HepG2 (cell line): ENCODE measurements around the gene UNC79. TPM values are rescaled to one million over a fixed set of nuclear protein-coding genes. Genes with fewer than 3 reads are reported as not detected.

ENCODE experiments used
- ATAC-seq: fragments of 200-7000 bp; cut with Tn5 transposase; 3 replicates; pipeline ENCODE4 v1.9.1; 2020; ENCODE audit warnings: mild to moderate bottlenecking, moderate library complexity
- BruUV-seq: library from RNA; stranded (reverse); fragments of 400-500 nt; replicated peaks from 2 replicates; lab custom pipeline; 2021; lab: Mats Ljungman, UMichigan
- CTCF ChIA-PET: fragments of 300-600 bp; formaldehyde crosslinking; extraction: SDS; loops from one replicate; lab custom pipeline; 2021; ENCODE audit warnings: low total read pairs, inconsistent platforms, low intra/inter-chr PET ratio; lab: Yijun Ruan, JAX
- POLR2A ChIA-PET: fragments of 350-600 bp; sonication (Branson Sonifier 250); formaldehyde crosslinking; loops from one replicate; lab custom pipeline; 2020; ENCODE audit warnings: antibody characterized with exemption, inconsistent platforms; lab: Yijun Ruan, JAX
- DNase-seq: peaks from one replicate; pipeline ENCODE4 v3.0.0-alpha.2; 2015; ENCODE audit warnings: low spot score
- FAIRE-seq: peaks from 3 replicates; lab custom pipeline; 2011; peaks lifted over from hg19 to GRCh38; lab: Jason Lieb, UNC
- H2AFZ ChIP-seq: one replicate; pipeline ENCODE4 v1.6.1; 2011; ENCODE audit warnings: low read length, inconsistent platforms
- H3K27ac ChIP-seq: fragments of 300-600 bp; 3 replicates; pipeline ENCODE4 v1.8.0; 2011; ENCODE audit warnings: mixed run types, mild to moderate bottlenecking, mixed read lengths, low read length, inconsistent platforms; ENCODE audit not compliant: insufficient read depth; ENCODE audit errors: extremely low read length
- H3K27me3 ChIP-seq, 2 experiments: fragments of 200-600 bp in 1 of 2; 2 replicates in 1 of 2; 3 replicates in 1 of 2; pipeline versions ENCODE4 v1.6.0 to v1.8.0; 2011; ENCODE audit warnings: low read length in 2 of 2, mild to moderate bottlenecking in 2 of 2, moderate library complexity in 2 of 2, inconsistent platforms in 1 of 2; ENCODE audit not compliant: insufficient read depth in 2 of 2, control insufficient read depth in 1 of 2
- H3K36me3 ChIP-seq, 2 experiments: fragments of 200-600 bp in 1 of 2; replicated peaks in 1 of 2; 2 replicates in 1 of 2; 3 replicates in 1 of 2; pipeline versions ENCODE4 v1.5.1 to v1.8.0; 2011; ENCODE audit warnings: low read length in 2 of 2, inconsistent platforms in 1 of 2; ENCODE audit not compliant: insufficient read depth in 2 of 2, control insufficient read depth in 1 of 2
- H3K4me1 ChIP-seq: 2 replicates; pipeline ENCODE4 v1.5.1; 2012; ENCODE audit warnings: low read length, inconsistent platforms; ENCODE audit not compliant: insufficient read depth
- H3K4me2 ChIP-seq: 2 replicates; pipeline ENCODE4 v1.6.0; 2011; ENCODE audit warnings: low read depth, low read length, inconsistent platforms
- H3K4me3 ChIP-seq, 3 experiments: fragments of 200-600 bp in 1 of 3; sonication (generic), shearing (Covaris generic) in 1 of 3; replicated peaks in 1 of 3; 2 replicates each; pipeline ENCODE4 v1.5.1; 2011 to 2016; ENCODE audit warnings: low read length in 3 of 3, inconsistent platforms in 2 of 3, low read depth in 2 of 3, mild to moderate bottlenecking in 2 of 3, control low read depth in 1 of 3, mixed read lengths in 1 of 3; ENCODE audit not compliant: insufficient read depth in 1 of 3
- H3K79me2 ChIP-seq: one replicate; pipeline ENCODE4 v1.6.1; 2011; ENCODE audit warnings: low read length, inconsistent platforms; ENCODE audit not compliant: insufficient read depth
- H3K9ac ChIP-seq: 2 replicates; pipeline ENCODE4 v1.6.0; 2011; ENCODE audit warnings: mild to moderate bottlenecking, low read depth, low read length, inconsistent platforms; ENCODE audit not compliant: insufficient read depth
- H3K9me3 ChIP-seq: 2 replicates; pipeline ENCODE4 v1.5.1; 2012; ENCODE audit warnings: mild to moderate bottlenecking, low read length
- H4K20me1 ChIP-seq: 2 replicates; pipeline ENCODE4 v1.6.0; 2011; ENCODE audit warnings: inconsistent platforms, mild to moderate bottlenecking, low read length, moderate library complexity; ENCODE audit not compliant: insufficient read depth
- ARNTL ChIP-seq: sonication (generic); formaldehyde crosslinking; IDR thresholded peaks from 2 replicates; pipeline ENCODE4 v1.4.0; 2020; ENCODE audit warnings: mild to moderate bottlenecking, missing genetic modification reagents
- CREB1 ChIP-seq, 2 experiments: fragments of 450-650 bp in 1 of 2; IDR thresholded peaks; 2 replicates each; pipeline ENCODE4 v1.6.1; 2016 to 2017; ENCODE audit warnings: control low read depth in 1 of 2, mild to moderate bottlenecking in 1 of 2, missing compliant biosample characterization in 1 of 2, missing genetic modification characterization in 1 of 2
- IRX3 ChIP-seq: sonication (generic); formaldehyde crosslinking; IDR thresholded peaks from 2 replicates; pipeline ENCODE4 v1.8.1; 2023; ENCODE audit warnings: mild to moderate bottlenecking, low read depth, missing genetic modification reagents, borderline replicate concordance
- LCORL ChIP-seq, 2 experiments: fragments of 450-650 bp in 1 of 2; sonication (generic) in 1 of 2; formaldehyde crosslinking in 1 of 2; IDR thresholded peaks; 2 replicates each; pipeline versions ENCODE4 v1.5.0 to v1.6.1; 2017 to 2020; ENCODE audit warnings: antibody characterized with exemption in 1 of 2, missing genetic modification reagents in 1 of 2
- NFE2L1 ChIP-seq: sonication (generic); formaldehyde crosslinking; IDR thresholded peaks from 2 replicates; pipeline ENCODE4 v1.4.0; 2020; ENCODE audit warnings: missing genetic modification reagents, mild to moderate bottlenecking, borderline replicate concordance
- PPARG ChIP-seq: conservative IDR thresholded peaks from 2 replicates; pipeline ENCODE4 v1.6.1; 2016; ENCODE audit warnings: missing biosample characterization, missing genetic modification reagents
- RELA ChIP-seq: sonication (generic); formaldehyde crosslinking; IDR thresholded peaks from 2 replicates; pipeline ENCODE4 v1.4.0; 2020; ENCODE audit warnings: missing genetic modification reagents
- SCMH1 ChIP-seq: sonication (generic); formaldehyde crosslinking; IDR thresholded peaks from 2 replicates; pipeline ENCODE4 v1.9.0; 2021; ENCODE audit warnings: missing genetic modification reagents, mild to moderate bottlenecking, borderline replicate concordance
- SMAD9 ChIP-seq: sonication (generic); formaldehyde crosslinking; IDR thresholded peaks from 2 replicates; pipeline ENCODE4 v1.5.1; 2020; ENCODE audit warnings: mild to moderate bottlenecking, missing genetic modification reagents
- SMARCC2 ChIP-seq: fragments of 450-650 bp; IDR thresholded peaks from 2 replicates; pipeline ENCODE4 v1.6.1; 2017; ENCODE audit warnings: antibody characterized with exemption, mild to moderate bottlenecking
- ZBTB3 ChIP-seq: sonication (generic); formaldehyde crosslinking; IDR thresholded peaks from 2 replicates; pipeline ENCODE4 v1.4.0; 2020; ENCODE audit warnings: low read depth, mild to moderate bottlenecking, moderate library complexity, missing genetic modification reagents, borderline replicate concordance
- ZNF124 ChIP-seq: sonication (generic); formaldehyde crosslinking; IDR thresholded peaks from 2 replicates; pipeline ENCODE4 v1.4.0; 2020; ENCODE audit warnings: missing genetic modification reagents
- ZNF33A ChIP-seq: sonication (generic); formaldehyde crosslinking; IDR thresholded peaks from 2 replicates; pipeline ENCODE4 v1.5.1; 2020; ENCODE audit warnings: missing genetic modification reagents, mild to moderate bottlenecking, moderate library complexity, borderline replicate concordance
- in situ Hi-C: cut with HindIII; loops from 2 replicates; pipeline ENCODE4 v1.10.0; 2017; ENCODE audit warnings: low pct_unique_long_range_greater_than_20kb; ENCODE audit not compliant: extremely low pct_ligation_motif_present
- intact Hi-C: fragments of 100-400 bp; cut with micrococcal nuclease; formaldehyde crosslinking; loops from one replicate; pipeline ENCODE4 v1.10.0; 2022; ENCODE audit not compliant: unreplicated experiment
- polyA plus RNA-seq, 8 experiments: library from polyadenylated mRNA; depleted of rRNA in 3 of 8; stranded (reverse) in 7 of 8; unstranded in 1 of 8; fragments of >200 nt; fragmentation: Illumina TruSeq in 4 of 8; extraction: Trizol in 4 of 8; gene quantifications; 2 replicates each; pipeline versions ENCODE4 v1.2.1 to v1.2.3, GENCODE V29; 2011 to 2016; ENCODE audit warnings: low read depth in 4 of 8, missing spikeins in 1 of 8, mixed read lengths in 1 of 8; ENCODE audit not compliant: insufficient read depth in 1 of 8
- total RNA-seq, 5 experiments: library from RNA; depleted of rRNA; stranded (reverse); fragments of >200 nt; fragmentation: Illumina TruSeq; extraction: Trizol; gene quantifications; 2 replicates each; pipeline ENCODE4 v1.2.3, GENCODE V29; 2016; ENCODE audit warnings: low read depth in 1 of 5
- TF ChIP-seq, protein P1 (sequence below): sonication (generic); formaldehyde crosslinking; IDR thresholded peaks from 2 replicates; pipeline ENCODE4 v1.8.0; 2022; ENCODE audit warnings: mild to moderate bottlenecking, missing genetic modification reagents
- TF ChIP-seq, protein P2 (sequence below): sonication (generic); formaldehyde crosslinking; IDR thresholded peaks from 2 replicates; pipeline ENCODE4 v1.4.0; 2020; ENCODE audit warnings: missing genetic modification reagents
- TF ChIP-seq, protein P3 (sequence below): sonication (generic); formaldehyde crosslinking; IDR thresholded peaks from 2 replicates; pipeline ENCODE4 v1.9.0; 2022; ENCODE audit warnings: low read depth, missing genetic modification reagents
- TF ChIP-seq, protein P4 (sequence below): IDR thresholded peaks from 2 replicates; pipeline ENCODE4 v1.6.1; 2016; ENCODE audit warnings: control low read depth

Gene UNC79
- total and polyA plus RNA-seq, 2 of the 13 experiments (the other 11 are each of a cell fraction or from before 2014, with no cell fraction given), result under 0.01 TPM; not detected in 1

DNA sequence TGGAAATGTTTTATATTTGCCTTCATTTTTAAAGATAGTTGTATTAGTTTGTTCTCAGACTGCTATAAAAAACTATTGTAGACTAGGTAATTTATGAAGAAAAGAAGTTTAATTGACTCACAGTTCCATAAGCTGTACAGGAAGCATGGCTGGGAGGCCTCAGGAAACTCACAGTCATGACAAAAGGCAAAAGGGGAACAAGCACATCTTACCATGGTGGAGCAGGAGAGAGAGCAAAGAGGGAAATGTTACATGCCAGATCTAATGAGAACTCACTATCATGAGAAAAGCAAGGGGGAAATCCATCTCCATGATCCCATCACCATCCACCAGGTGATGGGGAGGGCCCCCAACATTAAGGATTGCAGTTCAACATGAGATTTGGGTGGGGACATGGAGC is 35.5 kb upstream of the UNC79 start:
- FAIRE-seq, result no peak
- intact Hi-C loops (no loop called here), in situ Hi-C loops (no loop called here)
- H3K4me3 ChIP-seq, result no peak overlapping the region
- no peak overlapping the region for H3K27ac ChIP-seq
- ChIA-PET POLR2A (no interaction called here), CTCF (no interaction called here)
- H3K9me3 ChIP-seq, result 0 out of 2 replicates have a peak, but pooled peaks cover 9% of the 10 kb centered on the region
- H3K4me1 ChIP-seq, result no peaks in the 10 kb centered on the region
- DNase-seq, result no peak
- no peaks in the 10 kb centered on the region for H4K20me1 ChIP-seq
- no peak overlapping the region for H2AFZ ChIP-seq
- H3K79me2 ChIP-seq, result no peaks in the 10 kb centered on the region
- BruUV-seq, result no TSS peak
- no peak overlapping the region for H3K4me2 ChIP-seq
- no peak for ATAC-seq
- no peaks in the 10 kb centered on the region for H3K36me3 ChIP-seq
- H3K9ac ChIP-seq, result no peak overlapping the region
- no peaks in the 10 kb centered on the region for H3K27me3 ChIP-seq
- no peak for TF ChIP-seq LCORL (IDR thresholded peaks at IDR 0.05)
- no peak for TF ChIP-seq LCORL (CRISPR knock-in tag; IDR thresholded peaks at IDR 0.05)
- no peak for TF ChIP-seq ARNTL
- TF ChIP-seq PPARG (CRISPR knock-in tag), result no peak
- TF ChIP-seq, protein P1, sequence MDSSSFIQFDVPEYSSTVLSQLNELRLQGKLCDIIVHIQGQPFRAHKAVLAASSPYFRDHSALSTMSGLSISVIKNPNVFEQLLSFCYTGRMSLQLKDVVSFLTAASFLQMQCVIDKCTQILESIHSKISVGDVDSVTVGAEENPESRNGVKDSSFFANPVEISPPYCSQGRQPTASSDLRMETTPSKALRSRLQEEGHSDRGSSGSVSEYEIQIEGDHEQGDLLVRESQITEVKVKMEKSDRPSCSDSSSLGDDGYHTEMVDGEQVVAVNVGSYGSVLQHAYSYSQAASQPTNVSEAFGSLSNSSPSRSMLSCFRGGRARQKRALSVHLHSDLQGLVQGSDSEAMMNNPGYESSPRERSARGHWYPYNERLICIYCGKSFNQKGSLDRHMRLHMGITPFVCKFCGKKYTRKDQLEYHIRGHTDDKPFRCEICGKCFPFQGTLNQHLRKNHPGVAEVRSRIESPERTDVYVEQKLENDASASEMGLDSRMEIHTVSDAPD (CRISPR knock-in tag), result no peak
- no peak for TF ChIP-seq ZNF124 (CRISPR knock-in tag)
- no peak for TF ChIP-seq SMAD9 (CRISPR knock-in tag)
- TF ChIP-seq RELA, result no peak
- TF ChIP-seq IRX3 (CRISPR knock-in tag), result no peak
- TF ChIP-seq ZBTB3 (CRISPR knock-in tag), result no peak
- TF ChIP-seq, protein P2, sequence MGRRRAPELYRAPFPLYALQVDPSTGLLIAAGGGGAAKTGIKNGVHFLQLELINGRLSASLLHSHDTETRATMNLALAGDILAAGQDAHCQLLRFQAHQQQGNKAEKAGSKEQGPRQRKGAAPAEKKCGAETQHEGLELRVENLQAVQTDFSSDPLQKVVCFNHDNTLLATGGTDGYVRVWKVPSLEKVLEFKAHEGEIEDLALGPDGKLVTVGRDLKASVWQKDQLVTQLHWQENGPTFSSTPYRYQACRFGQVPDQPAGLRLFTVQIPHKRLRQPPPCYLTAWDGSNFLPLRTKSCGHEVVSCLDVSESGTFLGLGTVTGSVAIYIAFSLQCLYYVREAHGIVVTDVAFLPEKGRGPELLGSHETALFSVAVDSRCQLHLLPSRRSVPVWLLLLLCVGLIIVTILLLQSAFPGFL (CRISPR knock-in tag), result no peak
- no peak for TF ChIP-seq CREB1 (IDR thresholded peaks at IDR 0.05)
- TF ChIP-seq CREB1 (CRISPR knock-in tag; IDR thresholded peaks at IDR 0.05), result no peak
- TF ChIP-seq, protein P3, sequence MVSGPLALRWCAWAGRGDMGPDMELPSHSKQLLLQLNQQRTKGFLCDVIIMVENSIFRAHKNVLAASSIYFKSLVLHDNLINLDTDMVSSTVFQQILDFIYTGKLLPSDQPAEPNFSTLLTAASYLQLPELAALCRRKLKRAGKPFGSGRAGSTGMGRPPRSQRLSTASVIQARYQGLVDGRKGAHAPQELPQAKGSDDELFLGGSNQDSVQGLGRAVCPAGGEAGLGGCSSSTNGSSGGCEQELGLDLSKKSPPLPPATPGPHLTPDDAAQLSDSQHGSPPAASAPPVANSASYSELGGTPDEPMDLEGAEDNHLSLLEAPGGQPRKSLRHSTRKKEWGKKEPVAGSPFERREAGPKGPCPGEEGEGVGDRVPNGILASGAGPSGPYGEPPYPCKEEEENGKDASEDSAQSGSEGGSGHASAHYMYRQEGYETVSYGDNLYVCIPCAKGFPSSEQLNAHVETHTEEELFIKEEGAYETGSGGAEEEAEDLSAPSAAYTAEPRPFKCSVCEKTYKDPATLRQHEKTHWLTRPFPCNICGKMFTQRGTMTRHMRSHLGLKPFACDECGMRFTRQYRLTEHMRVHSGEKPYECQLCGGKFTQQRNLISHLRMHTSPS (CRISPR knock-in tag), result no peak
- TF ChIP-seq ZNF33A (CRISPR knock-in tag), result no peak
- TF ChIP-seq SMARCC2, result no peak
- TF ChIP-seq NFE2L1 (CRISPR knock-in tag), result no peak
- TF ChIP-seq, protein P4, sequence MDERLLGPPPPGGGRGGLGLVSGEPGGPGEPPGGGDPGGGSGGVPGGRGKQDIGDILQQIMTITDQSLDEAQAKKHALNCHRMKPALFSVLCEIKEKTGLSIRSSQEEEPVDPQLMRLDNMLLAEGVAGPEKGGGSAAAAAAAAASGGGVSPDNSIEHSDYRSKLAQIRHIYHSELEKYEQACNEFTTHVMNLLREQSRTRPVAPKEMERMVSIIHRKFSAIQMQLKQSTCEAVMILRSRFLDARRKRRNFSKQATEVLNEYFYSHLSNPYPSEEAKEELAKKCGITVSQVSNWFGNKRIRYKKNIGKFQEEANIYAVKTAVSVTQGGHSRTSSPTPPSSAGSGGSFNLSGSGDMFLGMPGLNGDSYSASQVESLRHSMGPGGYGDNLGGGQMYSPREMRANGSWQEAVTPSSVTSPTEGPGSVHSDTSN (CRISPR knock-in tag), result no peak
- TF ChIP-seq SCMH1 (CRISPR knock-in tag), result no peak
